Mucosa of rectum (tissue), 2 donors: Measurements from ENCODE around the gene PEPD.

ENCODE experiments used
- H3K27ac ChIP-seq, 2 donors: one replicate each; pipeline ENCODE4 v1.7.0; 2013; ENCODE audit warnings: inconsistent platforms in 2 of 2, low read depth in 2 of 2, low read length in 2 of 2
- H3K27me3 ChIP-seq, 2 donors: one replicate each; pipeline ENCODE4 v1.7.0; 2013; ENCODE audit warnings: low read length in 2 of 2; ENCODE audit not compliant: control insufficient read depth in 2 of 2, insufficient read depth in 2 of 2
- H3K36me3 ChIP-seq, 2 donors: one replicate each; pipeline ENCODE4 v1.7.0; 2013; ENCODE audit warnings: low read length in 2 of 2; ENCODE audit not compliant: control insufficient read depth in 2 of 2, insufficient read depth in 2 of 2
- H3K4me1 ChIP-seq, 2 donors: one replicate each; pipeline ENCODE4 v1.7.0; 2013; ENCODE audit warnings: low read length in 2 of 2, mild to moderate bottlenecking in 1 of 2; ENCODE audit not compliant: control insufficient read depth in 2 of 2, insufficient read depth in 2 of 2
- H3K4me3 ChIP-seq, 2 donors: one replicate each; pipeline ENCODE4 v1.7.0; 2013; ENCODE audit warnings: low read length in 2 of 2
- H3K9ac ChIP-seq, 2 donors: one replicate each; pipeline ENCODE4 v1.7.0; 2013; ENCODE audit warnings: low read length in 2 of 2, low read depth in 1 of 2, mild to moderate bottlenecking in 1 of 2
- H3K9me3 ChIP-seq, 2 donors: one replicate each; pipeline ENCODE4 v1.7.0; 2013; ENCODE audit warnings: low read length in 2 of 2; ENCODE audit not compliant: control insufficient read depth in 2 of 2
- donor health status: healthy.
- donor health status: Normal muscosa, but diverticular disease.

PEPD gene

GRCh38 chr19:33500586-33500985, 21.0 kb downstream of the PEPD start:
- H3K36me3 ChIP-seq: peaks cover 3 to 19% of the 10 kb centered on the region in 2 donors
- H3K4me3 ChIP-seq: no peak overlapping the region
- no peaks in the 10 kb centered on the region for H3K4me1 ChIP-seq
- H3K9ac ChIP-seq: no peak overlapping the region
- H3K9me3 ChIP-seq: no peaks in the 10 kb centered on the region
- no peak overlapping the region for H3K27ac ChIP-seq
- no peaks in the 10 kb centered on the region for H3K27me3 ChIP-seq

GRCh38 chr19:33499671-33500506, 21.7 kb downstream of the PEPD start:
- H3K9ac ChIP-seq: no peak overlapping the region
- no peaks in the 10 kb centered on the region for H3K9me3 ChIP-seq
- no peaks in the 10 kb centered on the region for H3K4me1 ChIP-seq
- H3K4me3 ChIP-seq: no peak overlapping the region
- H3K27ac ChIP-seq: no peak overlapping the region
- H3K36me3 ChIP-seq: peaks cover 3 to 19% of the 10 kb centered on the region in 2 donors
- no peaks in the 10 kb centered on the region for H3K27me3 ChIP-seq

GRCh38 chr19:33499248-33499647, 22.3 kb downstream of the PEPD start:
- H3K27me3 ChIP-seq: no peaks in the 10 kb centered on the region
- H3K36me3 ChIP-seq: peaks cover 3 to 19% of the 10 kb centered on the region in 2 donors
- no peak overlapping the region for H3K27ac ChIP-seq
- no peak overlapping the region for H3K4me3 ChIP-seq
- no peaks in the 10 kb centered on the region for H3K4me1 ChIP-seq
- no peaks in the 10 kb centered on the region for H3K9me3 ChIP-seq
- H3K9ac ChIP-seq: no peak overlapping the region

- Histone ChIP-seq H3K27ac (no peak overlapping the region), H3K27me3 (no peaks in the 10 kb centered on the region), H3K36me3 (peaks cover 3 to 19% of the 10 kb centered on the region in 2 donors)
Observed at GRCh38 chr19:33498391-33499000, 23.1 kb downstream of the PEPD start.

GRCh38 chr19:33497778-33498175, 23.8 kb downstream of the PEPD start:
- H3K4me1 ChIP-seq: no peaks in the 10 kb centered on the region
- peaks cover 3 to 19% of the 10 kb centered on the region in 2 donors for H3K36me3 ChIP-seq
- no peak overlapping the region for H3K4me3 ChIP-seq
- no peaks in the 10 kb centered on the region for H3K9me3 ChIP-seq
- H3K27ac ChIP-seq: no peak overlapping the region
- H3K9ac ChIP-seq: no peak overlapping the region
- H3K27me3 ChIP-seq: no peaks in the 10 kb centered on the region

More at GRCh38 chr19:33498391-33499000, 23.1 kb downstream of the PEPD start:
- H3K9ac ChIP-seq: no peak overlapping the region
- H3K9me3 ChIP-seq: no peaks in the 10 kb centered on the region
- H3K4me1 ChIP-seq: no peaks in the 10 kb centered on the region
- H3K4me3 ChIP-seq: no peak overlapping the region

- H3K4me1 ChIP-seq: no peaks in the 10 kb centered on the region
- no peak overlapping the region for H3K4me3 ChIP-seq
- H3K9ac ChIP-seq: no peak overlapping the region
- H3K27me3 ChIP-seq: no peaks in the 10 kb centered on the region
- no peak overlapping the region for H3K27ac ChIP-seq
- peaks cover 3 to 19% of the 10 kb centered on the region in 2 donors for H3K36me3 ChIP-seq
- no peaks in the 10 kb centered on the region for H3K9me3 ChIP-seq
Observed at GRCh38 chr19:33497131-33497777, 24.3 kb downstream of the PEPD start.

- Histone ChIP-seq H3K9ac (no peak overlapping the region), H3K27ac (no peak overlapping the region), H3K27me3 (no peaks in the 10 kb centered on the region), H3K36me3 (peaks cover 3 to 19% of the 10 kb centered on the region in 2 donors), H3K9me3 (no peaks in the 10 kb centered on the region), H3K4me3 (no peak overlapping the region), H3K4me1 (no peaks in the 10 kb centered on the region)
Observed at GRCh38 chr19:33496038-33496895, 25.3 kb downstream of the PEPD start.

- Histone ChIP-seq H3K9ac (no peak overlapping the region), H3K4me1 (no peaks in the 10 kb centered on the region), H3K27me3 (no peaks in the 10 kb centered on the region), H3K27ac (no peak overlapping the region), H3K36me3 (peaks cover 0 to 4% of the 10 kb centered on the region in 2 donors), H3K9me3 (no peaks in the 10 kb centered on the region), H3K4me3 (no peak overlapping the region)
Observed at GRCh38 chr19:33493401-33494275, 28.0 kb downstream of the PEPD start.

- Histone ChIP-seq H3K4me3 (no peak overlapping the region), H3K9ac (no peak overlapping the region), H3K36me3 (no peaks in the 10 kb centered on the region), H3K27me3 (no peaks in the 10 kb centered on the region), H3K9me3 (no peaks in the 10 kb centered on the region), H3K27ac (no peak overlapping the region), H3K4me1 (no peaks in the 10 kb centered on the region)
Observed at GRCh38 chr19:33492951-33493350, 28.6 kb downstream of the PEPD start.
